Gastroesophageal sphincter (tissue), 4 donors: ENCODE measurements around the gene CARS1. TPM values are rescaled to one million over a fixed set of nuclear protein-coding genes. Genes with fewer than 3 reads are reported as not detected.

Experiments
- ATAC-seq: fragments of 150-250 bp; one replicate; pipeline ENCODE4 v1.9.1; 2016; ENCODE audit warnings: mild to moderate bottlenecking, moderate library complexity
- H3K27ac ChIP-seq, 4 donors: fragments of 200-600 bp; sonication (generic) in 3 of 4; 1 replicate in 3 of 4; 2 replicates in 1 of 4; pipeline ENCODE4 v1.5.1; 2016 to 2019
- H3K27me3 ChIP-seq: fragments of 200-600 bp; sonication (generic); one replicate; pipeline ENCODE4 v1.5.1; 2019
- H3K36me3 ChIP-seq, 2 donors: fragments of 200-600 bp; sonication (generic); one replicate each; pipeline ENCODE4 v1.5.1; 2019; ENCODE audit warnings: control low read depth in 1 of 2
- H3K4me1 ChIP-seq, 3 donors: fragments of 200-600 bp; sonication (generic); 1 replicate in 2 of 3; 2 replicates in 1 of 3; pipeline ENCODE4 v1.5.1; 2016 to 2019; ENCODE audit warnings: control low read depth in 2 of 3
- H3K4me3 ChIP-seq, 2 donors: fragments of 200-600 bp; sonication (generic); one replicate each; pipeline ENCODE4 v1.5.1; 2019; ENCODE audit warnings: mild to moderate bottlenecking in 1 of 2, moderate library complexity in 1 of 2
- H3K9me3 ChIP-seq, 3 donors: fragments of 200-600 bp; sonication (generic); one replicate each; pipeline ENCODE4 v1.5.1; 2017 to 2019; ENCODE audit warnings: control low read depth in 2 of 3
- EP300 ChIP-seq: sonication (generic); formaldehyde crosslinking; IDR thresholded peaks from one replicate; pipeline ENCODE4 v1.6.1; 2017; ENCODE audit warnings: antibody characterized with exemption, mild to moderate bottlenecking
- POLR2A ChIP-seq, 2 donors: fragments of 450-650 bp; IDR thresholded peaks; one replicate each; pipeline ENCODE4 v1.6.1; 2017; ENCODE audit warnings: antibody characterized with exemption in 2 of 2, mild to moderate bottlenecking in 2 of 2, moderate library complexity in 1 of 2
- POLR2AphosphoS5 ChIP-seq: sonication (generic); formaldehyde crosslinking; IDR thresholded peaks from one replicate; pipeline ENCODE4 v1.6.1; 2017; ENCODE audit warnings: antibody characterized with exemption
- WGBS, 2 donors: methylation state at CpG; one replicate each; pipeline ENCODE4 v1.1.5; 2018; ENCODE audit warnings: low coverage in 1 of 2; 5-methylcytosine and 5-hydroxymethylcytosine counted together
- total RNA-seq, 4 donors: library from RNA; depleted of rRNA; stranded (reverse); fragments of >200 nt; gene quantifications; one replicate each; pipeline ENCODE4 v1.1.0, GENCODE V29; 2016
- TF ChIP-seq, protein P1 (sequence below), 4 experiments: fragments of 200-600 bp in 2 of 4; fragments of 450-650 bp in 2 of 4; sonication (generic) in 1 of 4; IDR thresholded peaks; one replicate each; pipeline ENCODE4 v1.5.1; 2017 to 2019; ENCODE audit warnings: antibody characterized with exemption in 4 of 4, mild to moderate bottlenecking in 2 of 4, moderate library complexity in 2 of 4

CARS1 gene
- total RNA-seq, 4 donors from 2014 or later, result 29.1 to 41.5 (median 31.2) TPM

DNA sequence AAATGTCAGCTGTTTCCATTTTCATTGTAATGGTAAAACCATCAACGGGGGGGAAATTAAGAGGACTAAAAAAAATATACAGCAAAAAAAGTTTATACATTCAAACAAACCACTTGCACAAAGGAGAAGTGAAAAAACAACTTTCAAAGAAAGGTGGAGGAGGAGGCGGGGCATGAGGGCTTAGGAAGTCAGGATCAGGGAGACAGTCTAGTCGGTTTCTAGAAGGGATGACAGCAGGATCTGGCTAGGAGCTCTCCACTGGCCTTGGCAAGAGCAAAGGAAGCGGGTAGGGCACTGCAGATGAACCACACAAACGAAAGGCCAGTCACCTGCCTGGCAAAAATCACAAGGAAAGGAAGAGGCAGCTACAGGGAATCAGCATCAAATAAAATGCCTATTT is 96.1 kb downstream of the CARS1 start:
- H3K9me3 ChIP-seq, result no peaks in the 10 kb centered on the region
- no peak overlapping the region for H3K27ac ChIP-seq
- ATAC-seq, result no peak
- H3K36me3 ChIP-seq, result peaks cover 0 to 100% of the 10 kb centered on the region in 2 donors
- TF ChIP-seq POLR2A (IDR thresholded peaks at IDR 0.05) (no peak), POLR2AphosphoS5 (no peak), EP300 (no peak)
- TF ChIP-seq, protein P1, sequence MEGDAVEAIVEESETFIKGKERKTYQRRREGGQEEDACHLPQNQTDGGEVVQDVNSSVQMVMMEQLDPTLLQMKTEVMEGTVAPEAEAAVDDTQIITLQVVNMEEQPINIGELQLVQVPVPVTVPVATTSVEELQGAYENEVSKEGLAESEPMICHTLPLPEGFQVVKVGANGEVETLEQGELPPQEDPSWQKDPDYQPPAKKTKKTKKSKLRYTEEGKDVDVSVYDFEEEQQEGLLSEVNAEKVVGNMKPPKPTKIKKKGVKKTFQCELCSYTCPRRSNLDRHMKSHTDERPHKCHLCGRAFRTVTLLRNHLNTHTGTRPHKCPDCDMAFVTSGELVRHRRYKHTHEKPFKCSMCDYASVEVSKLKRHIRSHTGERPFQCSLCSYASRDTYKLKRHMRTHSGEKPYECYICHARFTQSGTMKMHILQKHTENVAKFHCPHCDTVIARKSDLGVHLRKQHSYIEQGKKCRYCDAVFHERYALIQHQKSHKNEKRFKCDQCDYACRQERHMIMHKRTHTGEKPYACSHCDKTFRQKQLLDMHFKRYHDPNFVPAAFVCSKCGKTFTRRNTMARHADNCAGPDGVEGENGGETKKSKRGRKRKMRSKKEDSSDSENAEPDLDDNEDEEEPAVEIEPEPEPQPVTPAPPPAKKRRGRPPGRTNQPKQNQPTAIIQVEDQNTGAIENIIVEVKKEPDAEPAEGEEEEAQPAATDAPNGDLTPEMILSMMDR (IDR thresholded peaks at IDR 0.05), result no peak
- 75 to 83% methylated on average over 2 to 4 of the region's 5 CpGs for WGBS, 2 donors
- H3K4me3 ChIP-seq, result no peak overlapping the region
- no peaks in the 10 kb centered on the region for H3K4me1 ChIP-seq
- H3K27me3 ChIP-seq, result no peaks in the 10 kb centered on the region

DNA sequence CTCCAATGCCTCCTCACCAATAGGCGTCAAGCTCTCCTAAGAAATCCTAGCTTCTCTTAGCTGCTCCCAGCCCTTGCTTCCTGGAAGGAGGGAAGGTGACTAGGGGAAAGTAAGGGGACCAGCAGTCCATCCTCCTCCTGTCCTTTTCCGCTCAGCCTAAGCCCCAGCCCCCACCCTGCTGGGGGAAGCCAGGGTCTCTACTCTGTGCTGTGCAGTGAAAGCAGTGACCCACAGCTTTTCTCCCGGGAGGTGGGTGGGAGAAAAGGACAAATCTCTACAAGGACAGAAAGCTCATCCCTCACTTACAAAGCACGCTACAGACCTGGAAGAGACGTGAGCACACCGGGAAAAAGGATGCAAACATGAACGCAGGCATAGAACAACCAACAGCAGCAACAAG is 97.1 kb downstream of the CARS1 start:
- no peaks in the 10 kb centered on the region for H3K4me1 ChIP-seq
- no peak for ATAC-seq
- WGBS, 2 donors, result 95 to 100% methylated on average over 3 of the region's 7 CpGs
- H3K36me3 ChIP-seq, result peaks cover 0 to 100% of the 10 kb centered on the region in 2 donors
- TF ChIP-seq EP300, result no peak
- TF ChIP-seq, protein P1 (IDR thresholded peaks at IDR 0.05), result no peak
- no peak for TF ChIP-seq POLR2A (IDR thresholded peaks at IDR 0.05)
- no peak for TF ChIP-seq POLR2AphosphoS5
- H3K9me3 ChIP-seq, result no peaks in the 10 kb centered on the region
- no peaks in the 10 kb centered on the region for H3K27me3 ChIP-seq
- H3K4me3 ChIP-seq, result no peak overlapping the region
- no peak overlapping the region for H3K27ac ChIP-seq

DNA sequence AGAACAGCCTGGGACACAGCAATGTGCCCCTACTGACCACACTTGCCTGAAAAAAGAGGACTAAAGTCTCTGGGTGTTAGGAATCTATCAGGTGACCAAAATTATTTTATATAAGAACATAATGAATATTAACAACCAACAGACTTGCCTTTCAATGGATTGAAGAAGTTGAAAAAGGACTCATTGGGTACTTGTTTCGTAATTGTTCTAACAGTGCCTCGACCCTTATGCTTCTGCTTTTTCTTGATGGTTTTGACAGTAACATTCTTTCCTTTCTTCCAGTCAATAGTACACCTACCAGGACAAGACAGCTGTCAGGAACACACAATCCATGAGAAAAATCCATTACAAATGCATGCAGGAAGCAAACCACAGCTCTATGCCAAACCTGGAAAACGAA is 99.0 kb downstream of the CARS1 start:
- Histone ChIP-seq H3K4me3 (no peak overlapping the region), H3K36me3 (peaks cover 0 to 100% of the 10 kb centered on the region in 2 donors), H3K9me3 (no peaks in the 10 kb centered on the region), H3K27ac (no peak overlapping the region), H3K27me3 (no peaks in the 10 kb centered on the region), H3K4me1 (no peaks in the 10 kb centered on the region)
- TF ChIP-seq EP300 (no peak), POLR2A (IDR thresholded peaks at IDR 0.05) (no peak), POLR2AphosphoS5 (no peak)
- TF ChIP-seq, protein P1 (IDR thresholded peaks at IDR 0.05), result no peak
- WGBS, 2 donors, result 58 to 66% methylated on average over 3 of the region's 3 CpGs
- ATAC-seq, result no peak

DNA sequence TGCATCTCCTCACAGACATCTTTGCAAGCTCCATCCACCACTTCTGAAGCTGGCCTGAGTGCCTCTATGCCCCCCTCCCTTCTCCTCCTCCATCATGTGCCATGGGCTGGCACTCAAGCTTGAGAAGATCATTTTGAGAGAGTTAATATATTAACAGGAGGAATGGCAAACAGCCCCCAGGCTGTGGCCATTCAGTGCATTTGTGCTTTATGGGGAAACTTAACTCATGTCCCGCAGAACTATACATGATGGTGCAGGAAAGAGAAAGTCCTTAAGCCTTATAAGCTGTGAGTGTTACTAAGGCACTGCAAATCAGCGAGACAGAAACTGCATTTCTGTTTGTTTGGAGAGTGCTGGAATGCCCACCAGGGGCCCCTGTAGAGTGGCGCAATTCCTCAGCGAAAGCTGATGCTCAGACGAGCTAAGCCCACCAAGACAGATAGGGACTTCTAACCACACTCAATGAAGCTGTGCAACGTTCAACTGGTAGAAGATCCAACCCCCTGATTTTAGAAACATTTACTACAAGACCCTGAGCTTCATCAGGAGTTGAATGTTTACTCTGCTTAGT is 101.2 kb downstream of the CARS1 start:
- no peaks in the 10 kb centered on the region for H3K9me3 ChIP-seq
- peaks cover 0 to 10% (median 0%) of the 10 kb centered on the region in 3 donors for H3K4me1 ChIP-seq
- no peak overlapping the region for H3K4me3 ChIP-seq
- peaks cover 0 to 100% of the 10 kb centered on the region in 2 donors for H3K36me3 ChIP-seq
- no peak for ATAC-seq
- WGBS, 2 donors, result 75 to 80% methylated on average over 2 to 6 of the region's 6 CpGs
- H3K27me3 ChIP-seq, result no peaks in the 10 kb centered on the region
- no peak overlapping the region for H3K27ac ChIP-seq
- TF ChIP-seq, protein P1 (IDR thresholded peaks at IDR 0.05), result no peak
- TF ChIP-seq POLR2AphosphoS5 (no peak), EP300 (no peak), POLR2A (IDR thresholded peaks at IDR 0.05) (no peak)

DNA sequence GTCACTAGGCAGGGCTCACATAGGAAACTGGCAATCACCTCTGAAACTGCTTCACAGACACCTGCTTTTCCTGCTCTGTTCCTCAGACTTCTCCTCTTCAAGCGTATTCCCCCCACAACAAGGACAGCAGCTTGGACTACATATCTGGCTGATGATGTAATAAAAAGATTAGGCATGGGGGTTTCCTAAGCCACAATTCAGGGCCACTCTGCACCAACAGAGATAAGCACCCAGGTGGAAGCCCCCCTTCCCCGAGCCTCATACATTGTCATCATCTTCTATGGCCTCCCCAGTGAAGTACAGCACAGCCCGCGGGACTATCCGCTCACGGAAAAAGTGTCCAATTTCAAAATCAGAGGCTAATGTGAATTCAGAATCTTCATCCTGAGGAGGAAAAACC is 103.0 kb downstream of the CARS1 start:
- no peak for ATAC-seq
- no peaks in the 10 kb centered on the region for H3K9me3 ChIP-seq
- 88% methylated on average over 6 of the region's 6 CpGs; no CpG with 5 or more reads in 1 of the 2 donors for WGBS, 2 donors
- H3K4me3 ChIP-seq, result no peak overlapping the region
- H3K27me3 ChIP-seq, result no peaks in the 10 kb centered on the region
- peaks cover 0 to 10% (median 0%) of the 10 kb centered on the region in 3 donors for H3K4me1 ChIP-seq
- H3K36me3 ChIP-seq, result peaks cover 0 to 100% of the 10 kb centered on the region in 2 donors
- no peak overlapping the region for H3K27ac ChIP-seq
- no peak for TF ChIP-seq EP300
- TF ChIP-seq, protein P1 (IDR thresholded peaks at IDR 0.05), result no peak
- TF ChIP-seq POLR2A (IDR thresholded peaks at IDR 0.05), result no peak
- TF ChIP-seq POLR2AphosphoS5, result no peak
